Adrenal gland (tissue), 12 donors: ENCODE results near the gene ZBTB7C. TPM values are rescaled to one million over a fixed set of nuclear protein-coding genes. Genes with fewer than 3 reads are reported as not detected.

Experiments
- DNase-seq, 7 donors: peaks; one replicate each; pipeline ENCODE4 v3.0.0-alpha.2; 2019 to 2020
- H3K27ac ChIP-seq, 5 donors: fragments of 200-600 bp; sonication (generic) in 4 of 5; 1 replicate in 3 of 5; 2 replicates in 2 of 5; pipeline versions ENCODE4 v1.5.1 to v1.8.0; 2016 to 2020; ENCODE audit warnings: mild to moderate bottlenecking in 1 of 5
- H3K27me3 ChIP-seq: fragments of 200-600 bp; 2 replicates; pipeline ENCODE4 v1.8.0; 2021
- H3K36me3 ChIP-seq, 2 donors: fragments of 200-600 bp; replicated peaks in 1 of 2; 1 replicate in 1 of 2; 2 replicates in 1 of 2; pipeline versions ENCODE4 v1.5.1 to v1.8.0; 2018 to 2022
- H3K4me1 ChIP-seq, 2 donors: fragments of 200-600 bp; replicated peaks in 1 of 2; 1 replicate in 1 of 2; 2 replicates in 1 of 2; pipeline versions ENCODE4 v1.5.1 to v1.8.0; 2018 to 2021
- H3K4me3 ChIP-seq, 4 donors: fragments of 200-600 bp; sonication (generic) in 3 of 4; one replicate each; pipeline ENCODE4 v1.5.1; 2016 to 2018
- H3K9me3 ChIP-seq, 3 donors: fragments of 200-600 bp; sonication (generic) in 1 of 3; replicated peaks in 1 of 3; 1 replicate in 2 of 3; 2 replicates in 1 of 3; pipeline versions ENCODE4 v1.5.1 to v1.8.0; 2016 to 2021
- CTCF ChIP-seq, 6 experiments: fragments of 450-650 bp in 4 of 6; fragments of 200-600 bp in 2 of 6; sonication (generic) in 1 of 6; IDR thresholded peaks; 1 replicate in 5 of 6; 2 replicates in 1 of 6; pipeline versions ENCODE4 v1.5.1 to v1.8.0; 2016 to 2021; ENCODE audit warnings: antibody characterized with exemption in 6 of 6, mild to moderate bottlenecking in 2 of 6, moderate library complexity in 1 of 6
- POLR2A ChIP-seq, 2 donors: fragments of 450-650 bp; IDR thresholded peaks; one replicate each; pipeline ENCODE4 v1.6.1; 2017; ENCODE audit warnings: antibody characterized with exemption in 2 of 2, mild to moderate bottlenecking in 2 of 2, moderate library complexity in 1 of 2
- WGBS, 4 donors: extraction: QIAGEN DNeasy Blood & Tissue Kit in 2 of 4; methylation state at CpG; one replicate each; pipeline versions ENCODE4 v1.1.5 to v1.1.7; 2013 to 2017; 5-methylcytosine and 5-hydroxymethylcytosine counted together
- intact Hi-C, 2 donors: fragments of 100-400 bp; cut with DNase I; formaldehyde crosslinking; loops; one replicate each; pipeline versions ENCODE4 v1.14.1 to v1.15.0; 2022 to 2023
- polyA plus RNA-seq, 3 donors: library from polyadenylated mRNA; stranded (reverse); fragments of 200-250 nt in 2 of 3; fragments of 350-450 nt in 1 of 3; fragmentation: Illumina TruSeq in 1 of 3; extraction: RNeasy Lipid Tissue Mini Kit (QIAGEN cat#74804) in 1 of 3; gene quantifications; one replicate each; pipeline ENCODE4 v1.2.3, GENCODE V29; 2013 to 2014
- total RNA-seq, 9 donors: library from RNA; depleted of rRNA in 4 of 9; stranded (reverse); fragments of >200 nt in 4 of 9; fragments of 120-200 nt in 1 of 9; fragmentation: NEBNext Ultra II Directional in 1 of 9; extraction: Animal tissue kit (Norgen Biotek cat#: 25700) in 1 of 9; gene quantifications; one replicate each; pipeline versions ENCODE4 v1.1.0 to v1.2.4, GENCODE V29; 2013 to 2023
- donor health status: healthy with polysubstance abuse.
- donor health status: Bipolar disorder and iron deficiency.
- donor health status: DM: yes; HTN: yes; CAD: no.
- donor health status: DM: no; HTN: no; CAD: no.
- donor health status: DM: no; HTN: no; CAD: no.
- donor health status: DM: yes; HTN: yes; CAD: no.

Gene ZBTB7C
- total and polyA plus RNA-seq, 12 donors, result 5.2 to 42.8 (median 26.8) TPM

DNA sequence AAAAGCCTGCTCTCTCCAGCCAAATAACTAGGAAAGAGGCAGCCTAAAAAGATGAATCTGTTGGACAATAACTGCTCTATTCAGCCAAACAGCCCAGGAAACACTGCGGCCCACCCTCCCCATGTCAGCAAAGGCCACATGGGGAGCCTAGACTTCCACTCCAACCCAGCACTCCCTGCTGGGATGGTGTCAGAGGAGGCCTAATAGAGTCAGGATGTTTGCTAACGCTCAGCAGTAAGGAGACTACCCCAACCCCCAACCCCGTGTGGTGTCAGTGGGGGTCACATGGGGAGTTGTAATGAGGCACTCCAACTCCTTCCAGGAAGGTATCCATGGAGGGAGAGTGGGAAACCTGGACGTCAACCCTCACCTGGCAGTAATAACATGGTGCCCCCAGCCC, 41.6 kb downstream of the ZBTB7C start:
- H3K27ac ChIP-seq, result no peak overlapping the region
- H3K4me1 ChIP-seq, result peaks cover 7 to 8% of the 10 kb centered on the region in 2 donors
- H3K4me3 ChIP-seq, result no peak overlapping the region
- TF ChIP-seq CTCF (IDR thresholded peaks at IDR 0.05) (no peak), POLR2A (IDR thresholded peaks at IDR 0.05) (no peak)
- H3K27me3 ChIP-seq, result no peaks in the 10 kb centered on the region
- DNase-seq, result peak in 1 of 7 donors; percentile 24
- no peaks in the 10 kb centered on the region for H3K36me3 ChIP-seq
- intact Hi-C loops, result no loop called here
- WGBS, 4 donors, result 81 to 91% (median 85%) methylated on average over 3 to 4 of the region's 4 CpGs
- H3K9me3 ChIP-seq, result no peaks in the 10 kb centered on the region

- no peak overlapping the region for H3K27ac ChIP-seq
- H3K27me3 ChIP-seq, result no peaks in the 10 kb centered on the region
- H3K9me3 ChIP-seq, result no peaks in the 10 kb centered on the region
- intact Hi-C loops, result no loop called here
- no peak overlapping the region for H3K4me3 ChIP-seq
- H3K4me1 ChIP-seq, result peaks cover 7 to 8% of the 10 kb centered on the region in 2 donors
- DNase-seq, result peak in 1 of 7 donors; percentile 15
- TF ChIP-seq POLR2A (IDR thresholded peaks at IDR 0.05), result no peak
- no peak for TF ChIP-seq CTCF (IDR thresholded peaks at IDR 0.05)
- no peaks in the 10 kb centered on the region for H3K36me3 ChIP-seq
These were observed 43.2 kb downstream of the ZBTB7C start for GRCh38 chr18:48365965-48366364.

DNA sequence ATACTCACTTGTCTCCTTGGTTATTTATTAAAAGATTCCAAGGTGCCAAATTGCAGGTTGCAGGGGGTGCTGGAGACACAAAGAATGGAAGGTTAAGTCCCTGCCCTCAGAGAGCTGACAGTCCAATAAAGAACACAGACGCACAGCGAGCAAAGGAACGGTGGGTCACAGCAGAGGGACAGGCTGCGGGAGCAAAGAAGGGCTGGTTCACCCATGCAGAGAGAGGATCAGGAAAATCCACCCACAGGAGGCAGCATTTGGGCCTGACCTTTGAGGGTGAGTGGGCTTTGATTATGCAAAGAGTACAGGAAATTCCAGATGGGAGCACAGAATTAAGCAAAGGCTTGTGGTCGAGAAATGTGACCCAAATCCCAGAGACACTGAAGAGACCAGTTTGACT, 45.0 kb downstream of the ZBTB7C start:
- intact Hi-C loops, result no loop called here
- WGBS, 4 donors, result 89 to 94% (median 92%) methylated on average over 5 of the region's 5 CpGs
- no peaks in the 10 kb centered on the region for H3K36me3 ChIP-seq

DNA sequence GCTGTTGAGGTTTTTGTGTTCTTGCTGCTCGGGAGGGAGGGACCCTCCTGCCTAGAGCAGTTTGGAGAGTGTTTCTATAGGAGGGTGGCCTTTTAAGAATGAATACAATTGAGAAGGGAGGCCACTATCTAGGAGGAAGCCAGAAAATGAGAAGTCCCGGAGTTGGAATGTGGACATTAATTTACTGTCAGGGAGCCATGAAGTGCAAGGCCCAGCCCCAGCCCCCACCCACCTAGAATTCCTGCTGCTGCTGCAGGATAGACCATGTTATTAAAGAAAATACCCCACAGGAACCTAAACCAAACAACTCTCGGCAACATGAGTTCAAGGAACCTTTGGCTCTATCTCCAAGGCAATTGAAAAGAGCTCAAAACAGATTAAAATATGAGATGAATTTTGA, 46.0 kb downstream of the ZBTB7C start:
- Histone ChIP-seq H3K27ac (no peak overlapping the region), H3K4me3 (no peak overlapping the region), H3K36me3 (no peaks in the 10 kb centered on the region), H3K4me1 (peaks cover 7 to 8% of the 10 kb centered on the region in 2 donors), H3K9me3 (no peaks in the 10 kb centered on the region), H3K27me3 (no peaks in the 10 kb centered on the region)
- WGBS, 4 donors, result 43 to 52% (median 46%) methylated on average over 3 of the region's 3 CpGs
- TF ChIP-seq POLR2A (IDR thresholded peaks at IDR 0.05) (no peak), CTCF (IDR thresholded peaks at IDR 0.05) (no peak)
- intact Hi-C loops, result no loop called here
- peak in 2 of 7 donors; percentile 16 to 20 for DNase-seq

More for the DNA sequence above, 45.0 kb downstream of the ZBTB7C start:
- TF ChIP-seq CTCF (IDR thresholded peaks at IDR 0.05) (no peak), POLR2A (IDR thresholded peaks at IDR 0.05) (no peak)
- peak in 1 of 7 donors; percentile 35 for DNase-seq
- Histone ChIP-seq H3K27me3 (no peaks in the 10 kb centered on the region), H3K4me1 (peaks cover 7 to 8% of the 10 kb centered on the region in 2 donors), H3K9me3 (no peaks in the 10 kb centered on the region), H3K27ac (no peak overlapping the region), H3K4me3 (no peak overlapping the region)
